HAP-1 (cell line): Measurements from ENCODE around the gene LLGL2.

Source experiments
- DNase-seq, 2 experiments: peaks; one replicate each; pipeline ENCODE4 v3.0.0-alpha.2; 2016 to 2020; ENCODE audit warnings: low spot score in 2 of 2
- H3K27me3 ChIP-seq: fragments of 250-450 bp; sonication (Bioruptor Pico); 2 replicates; pipeline ENCODE4 v1.5.1; 2020; ENCODE audit warnings: low read depth, mild to moderate bottlenecking, moderate library complexity
- H3K36me3 ChIP-seq: fragments of 250-450 bp; sonication (Bioruptor Pico); replicated peaks from 2 replicates; pipeline ENCODE4 v1.5.1; 2020; ENCODE audit warnings: mild to moderate bottlenecking
- H3K4me1 ChIP-seq: fragments of 250-450 bp; sonication (Bioruptor Pico); 2 replicates; pipeline ENCODE4 v1.5.1; 2020; ENCODE audit warnings: mild to moderate bottlenecking
- H3K4me3 ChIP-seq: fragments of 250-450 bp; sonication (Bioruptor Pico); 2 replicates; pipeline ENCODE4 v1.5.1; 2020; ENCODE audit warnings: mild to moderate bottlenecking, moderate library complexity
- H3K9me3 ChIP-seq: fragments of 250-450 bp; sonication (Bioruptor Pico); 2 replicates; pipeline ENCODE4 v1.5.1; 2020; ENCODE audit warnings: mild to moderate bottlenecking, moderate library complexity
- in situ Hi-C: fragments of 300-500 bp; cut with MboI; formaldehyde crosslinking; loops from 3 replicates; pipeline ENCODE4 v1.14.3; 2020; ENCODE audit warnings: low sequenced_read_pairs, inconsistent platforms, mixed read lengths

LLGL2 gene

GRCh38 chr17:75531721-75532072 lies 6.2 kb downstream of the LLGL2 start:
- Histone ChIP-seq H3K4me3 (no peak overlapping the region), H3K4me1 (peaks cover 3% of the 10 kb centered on the region; the same call in 1 of the 2 replicates), H3K36me3 (peaks cover 6% of the 10 kb centered on the region), H3K27me3 (no peaks in the 10 kb centered on the region), H3K9me3 (no peaks in the 10 kb centered on the region)
- in situ Hi-C loops, result no loop called here
- no peak for DNase-seq

- in situ Hi-C loops, result no loop called here
- Histone ChIP-seq H3K4me3 (no peak overlapping the region), H3K4me1 (peaks cover 4% of the 10 kb centered on the region; the same call in 1 of the 2 replicates), H3K9me3 (no peaks in the 10 kb centered on the region), H3K36me3 (peaks cover 6% of the 10 kb centered on the region), H3K27me3 (no peaks in the 10 kb centered on the region)
- no peak for DNase-seq
Measured at GRCh38 chr17:75535119-75535537, 9.6 kb downstream of the LLGL2 start.

GRCh38 chr17:75535871-75536270 lies 10.4 kb downstream of the LLGL2 start:
- Histone ChIP-seq H3K4me3 (no peak overlapping the region), H3K4me1 (peaks cover 4% of the 10 kb centered on the region; the same call in 1 of the 2 replicates), H3K36me3 (peaks cover 6% of the 10 kb centered on the region), H3K9me3 (no peaks in the 10 kb centered on the region), H3K27me3 (no peaks in the 10 kb centered on the region)
- no peak for DNase-seq
- in situ Hi-C loops, result no loop called here

- H3K27me3 ChIP-seq, result no peaks in the 10 kb centered on the region
- DNase-seq, result no peak
- H3K4me3 ChIP-seq, result no peak overlapping the region
- in situ Hi-C loops, result no loop called here
- H3K9me3 ChIP-seq, result no peaks in the 10 kb centered on the region
- H3K4me1 ChIP-seq, result peaks cover 4% of the 10 kb centered on the region; the same call in 1 of the 2 replicates
- peaks cover 6% of the 10 kb centered on the region for H3K36me3 ChIP-seq
Measured at GRCh38 chr17:75536366-75536765, 10.9 kb downstream of the LLGL2 start.

GRCh38 chr17:75539967-75540729 lies 14.7 kb downstream of the LLGL2 start:
- Histone ChIP-seq H3K27me3 (no peaks in the 10 kb centered on the region), H3K4me3 (no peak overlapping the region), H3K36me3 (no peaks in the 10 kb centered on the region), H3K9me3 (no peaks in the 10 kb centered on the region), H3K4me1 (peaks cover 4% of the 10 kb centered on the region; the same call in 1 of the 2 replicates)
- DNase-seq, result no peak
- in situ Hi-C loops, result no loop called here

- no peak for DNase-seq
- Histone ChIP-seq H3K9me3 (no peaks in the 10 kb centered on the region), H3K36me3 (no peaks in the 10 kb centered on the region), H3K4me3 (no peak overlapping the region), H3K27me3 (no peaks in the 10 kb centered on the region), H3K4me1 (peaks cover 4% of the 10 kb centered on the region; the same call in 1 of the 2 replicates)
- in situ Hi-C loops, result no loop called here
Measured at GRCh38 chr17:75540923-75541503, 15.5 kb downstream of the LLGL2 start.

GRCh38 chr17:75542229-75542628 lies 16.7 kb downstream of the LLGL2 start:
- in situ Hi-C loops, result no loop called here
- DNase-seq, result no peak
- Histone ChIP-seq H3K27me3 (no peaks in the 10 kb centered on the region), H3K4me1 (no peaks in the 10 kb centered on the region), H3K9me3 (no peaks in the 10 kb centered on the region), H3K36me3 (no peaks in the 10 kb centered on the region), H3K4me3 (no peak overlapping the region)

- no peak overlapping the region for H3K4me3 ChIP-seq
- no peaks in the 10 kb centered on the region for H3K36me3 ChIP-seq
- no peaks in the 10 kb centered on the region for H3K27me3 ChIP-seq
- in situ Hi-C loops, result no loop called here
- H3K9me3 ChIP-seq, result no peaks in the 10 kb centered on the region
- DNase-seq, result no peak
- no peaks in the 10 kb centered on the region for H3K4me1 ChIP-seq
Measured at GRCh38 chr17:75542728-75543336, 17.3 kb downstream of the LLGL2 start.

- in situ Hi-C loops, result no loop called here
- H3K9me3 ChIP-seq, result no peaks in the 10 kb centered on the region
- H3K4me3 ChIP-seq, result no peak overlapping the region
- H3K27me3 ChIP-seq, result no peaks in the 10 kb centered on the region
- H3K4me1 ChIP-seq, result no peaks in the 10 kb centered on the region
- no peak for DNase-seq
- no peaks in the 10 kb centered on the region for H3K36me3 ChIP-seq
Measured at GRCh38 chr17:75544250-75544649, 18.8 kb downstream of the LLGL2 start.

- H3K4me1 ChIP-seq, result no peaks in the 10 kb centered on the region
- no peaks in the 10 kb centered on the region for H3K27me3 ChIP-seq
- H3K9me3 ChIP-seq, result no peaks in the 10 kb centered on the region
- in situ Hi-C loops, result no loop called here
- no peaks in the 10 kb centered on the region for H3K36me3 ChIP-seq
- no peak overlapping the region for H3K4me3 ChIP-seq
- DNase-seq, result no peak
Measured at GRCh38 chr17:75546181-75546580, 20.7 kb downstream of the LLGL2 start.

- in situ Hi-C loops, result no loop called here
- H3K36me3 ChIP-seq, result no peaks in the 10 kb centered on the region
- DNase-seq, result no peak
- no peaks in the 10 kb centered on the region for H3K4me1 ChIP-seq
- H3K9me3 ChIP-seq, result no peaks in the 10 kb centered on the region
- no peaks in the 10 kb centered on the region for H3K27me3 ChIP-seq
- H3K4me3 ChIP-seq, result no peak overlapping the region
Measured at GRCh38 chr17:75547091-75547490, 21.6 kb downstream of the LLGL2 start.

GRCh38 chr17:75548813-75549212 lies 23.3 kb downstream of the LLGL2 start:
- no peak for DNase-seq
- Histone ChIP-seq H3K4me1 (no peaks in the 10 kb centered on the region), H3K36me3 (no peaks in the 10 kb centered on the region), H3K27me3 (no peaks in the 10 kb centered on the region), H3K9me3 (no peaks in the 10 kb centered on the region), H3K4me3 (no peak overlapping the region)
- in situ Hi-C loops, result no loop called here

GRCh38 chr17:75549246-75550138 lies 24.0 kb downstream of the LLGL2 start:
- no peak for DNase-seq
- Histone ChIP-seq H3K9me3 (no peaks in the 10 kb centered on the region), H3K4me1 (no peaks in the 10 kb centered on the region), H3K27me3 (no peaks in the 10 kb centered on the region), H3K4me3 (no peak overlapping the region), H3K36me3 (no peaks in the 10 kb centered on the region)
- in situ Hi-C loops, result no loop called here
